Hematopoietic multipotent progenitor cell treated with erythropoietin and hydrocortisone succinate and interleukin-3 and kit ligand, for 8 days (in vitro differentiated cells): ENCODE data around the gene MROH2A.

Source experiments
- DNase-seq: peaks from one replicate; pipeline ENCODE4 v3.0.0-alpha.2; 2015

MROH2A gene

DNA sequence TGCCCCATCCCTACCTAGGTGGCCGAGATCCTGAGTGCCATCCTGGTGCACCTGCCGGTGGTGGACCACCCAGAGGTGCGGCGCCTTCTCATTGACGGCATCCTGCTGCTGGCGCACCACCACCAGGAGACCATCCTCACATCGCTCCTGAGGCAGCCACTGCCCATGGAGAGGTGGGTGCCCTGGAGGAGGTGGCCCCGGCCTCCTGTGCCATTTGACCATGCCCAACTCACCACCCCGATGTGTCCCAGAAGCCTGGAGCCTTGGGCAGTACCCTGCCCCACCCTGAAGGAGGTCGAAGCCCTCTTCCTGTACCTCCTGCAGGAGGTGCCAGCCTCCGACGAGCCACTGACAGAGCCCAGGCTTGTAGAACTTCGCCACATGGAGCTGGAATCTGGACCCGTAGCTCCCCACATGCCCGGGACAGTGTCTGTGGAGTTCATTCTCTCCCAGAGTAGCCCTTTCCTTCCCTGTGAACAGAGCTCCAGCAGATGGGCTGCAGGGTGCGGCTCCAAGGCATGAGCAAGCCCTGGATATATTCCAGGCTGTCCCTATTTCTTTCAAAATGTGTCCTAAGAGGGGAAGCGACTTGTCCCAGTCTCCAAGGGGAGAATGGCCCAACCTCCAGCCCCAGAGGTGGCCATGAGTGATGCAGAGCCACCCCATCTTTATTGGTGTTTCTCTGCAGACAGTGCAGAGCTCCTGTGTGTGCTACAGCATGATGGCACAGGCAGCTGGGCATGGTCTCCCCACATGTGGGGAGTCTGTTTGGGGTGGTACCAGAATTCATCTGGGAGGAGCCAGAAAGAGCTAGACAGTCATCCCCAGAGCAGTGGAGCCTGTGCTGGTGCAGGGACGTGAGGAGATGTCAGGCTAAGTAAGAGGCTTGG lies 42.0 kb downstream of the MROH2A start:
- no peak for DNase-seq

DNA sequence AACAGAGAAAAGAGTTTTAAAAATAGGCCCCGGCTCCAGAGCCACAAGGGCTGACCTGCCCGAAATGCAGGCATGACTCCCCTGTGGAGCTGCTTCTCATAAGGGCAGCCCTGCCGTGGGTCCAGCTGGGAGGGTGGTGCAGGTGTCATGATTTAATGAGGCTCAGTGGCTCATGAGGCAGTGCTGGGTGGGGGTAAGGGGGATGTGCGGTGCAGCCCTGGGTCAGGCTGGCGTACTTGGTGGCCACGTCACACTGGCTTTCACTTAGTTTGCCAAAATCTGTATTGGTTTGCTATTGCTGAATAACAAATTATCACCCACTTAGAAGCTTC lies 42.6 kb downstream of the MROH2A start:
- no peak for DNase-seq

DNA sequence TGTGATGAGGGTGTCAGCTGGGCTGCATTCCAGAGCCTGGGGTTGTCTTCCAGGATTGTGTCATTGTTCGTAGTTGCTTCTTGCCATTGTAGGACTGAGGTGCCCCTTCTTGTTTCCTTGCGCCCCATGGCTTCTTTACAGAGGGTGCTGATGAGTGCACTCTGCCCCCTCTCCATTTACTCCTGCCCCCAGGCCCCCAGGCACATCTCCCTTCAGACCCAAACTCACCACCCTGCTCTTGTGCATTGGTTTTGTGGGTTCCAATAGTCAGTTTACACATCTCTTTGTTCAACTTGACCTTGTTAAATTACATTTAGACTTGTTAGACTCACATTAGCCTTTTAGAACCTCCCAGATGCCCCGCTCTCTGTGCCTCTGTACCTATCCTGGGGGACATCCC lies 43.1 kb downstream of the MROH2A start:
- DNase-seq = no peak

DNA sequence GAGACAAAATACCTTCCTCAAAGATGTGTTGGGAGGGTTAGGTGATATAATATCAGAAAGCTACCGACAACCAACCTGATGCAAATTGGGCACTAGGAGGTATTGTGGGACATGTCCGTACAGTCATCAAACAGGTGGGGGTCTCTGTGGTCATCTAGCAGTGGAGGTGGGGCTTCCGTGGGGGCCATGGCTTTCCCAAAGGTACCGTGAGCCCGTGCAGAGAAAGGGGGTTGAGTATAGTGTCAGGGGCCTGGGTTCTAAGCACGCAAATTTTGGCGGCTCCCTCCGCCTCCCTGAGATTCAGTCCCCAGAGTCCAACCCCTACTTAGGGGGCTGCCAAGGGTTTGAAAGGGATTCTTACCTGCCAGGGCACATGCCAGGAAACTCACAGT lies 43.6 kb downstream of the MROH2A start:
- DNase-seq = no peak

DNA sequence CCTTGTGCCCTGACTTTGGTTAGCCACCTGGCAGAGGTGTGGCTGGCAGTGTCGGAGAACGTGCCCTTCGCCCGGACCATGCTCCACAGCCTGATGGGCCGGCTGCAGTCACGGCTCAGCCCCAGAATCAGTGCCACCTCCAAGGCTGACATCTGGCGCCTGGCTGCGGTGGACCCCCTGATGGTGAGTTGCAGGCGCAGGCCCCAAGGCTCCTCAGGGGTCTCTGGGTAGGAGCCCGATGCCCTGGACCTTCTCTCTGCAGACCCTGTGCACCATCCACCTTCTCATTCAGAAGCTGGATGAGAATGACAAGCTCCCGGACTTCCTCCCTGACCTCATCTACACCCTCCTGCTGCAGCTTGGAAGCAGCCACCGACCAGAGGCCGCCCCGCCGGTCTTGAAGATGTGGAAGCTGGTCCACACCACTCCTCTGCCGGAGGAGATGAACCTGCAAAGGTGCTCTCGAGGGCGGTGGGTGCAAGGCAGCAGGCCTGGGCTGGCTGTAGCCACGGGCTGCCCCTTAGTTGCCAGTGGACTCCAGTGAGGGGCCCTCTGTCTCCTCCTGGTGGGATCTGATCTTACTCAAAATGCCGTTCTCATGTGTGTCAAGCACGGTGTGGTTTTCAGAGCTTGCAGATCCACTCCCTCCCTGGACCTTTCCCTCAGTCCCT lies 44.1 kb downstream of the MROH2A start:
- DNase-seq = no peak

DNA sequence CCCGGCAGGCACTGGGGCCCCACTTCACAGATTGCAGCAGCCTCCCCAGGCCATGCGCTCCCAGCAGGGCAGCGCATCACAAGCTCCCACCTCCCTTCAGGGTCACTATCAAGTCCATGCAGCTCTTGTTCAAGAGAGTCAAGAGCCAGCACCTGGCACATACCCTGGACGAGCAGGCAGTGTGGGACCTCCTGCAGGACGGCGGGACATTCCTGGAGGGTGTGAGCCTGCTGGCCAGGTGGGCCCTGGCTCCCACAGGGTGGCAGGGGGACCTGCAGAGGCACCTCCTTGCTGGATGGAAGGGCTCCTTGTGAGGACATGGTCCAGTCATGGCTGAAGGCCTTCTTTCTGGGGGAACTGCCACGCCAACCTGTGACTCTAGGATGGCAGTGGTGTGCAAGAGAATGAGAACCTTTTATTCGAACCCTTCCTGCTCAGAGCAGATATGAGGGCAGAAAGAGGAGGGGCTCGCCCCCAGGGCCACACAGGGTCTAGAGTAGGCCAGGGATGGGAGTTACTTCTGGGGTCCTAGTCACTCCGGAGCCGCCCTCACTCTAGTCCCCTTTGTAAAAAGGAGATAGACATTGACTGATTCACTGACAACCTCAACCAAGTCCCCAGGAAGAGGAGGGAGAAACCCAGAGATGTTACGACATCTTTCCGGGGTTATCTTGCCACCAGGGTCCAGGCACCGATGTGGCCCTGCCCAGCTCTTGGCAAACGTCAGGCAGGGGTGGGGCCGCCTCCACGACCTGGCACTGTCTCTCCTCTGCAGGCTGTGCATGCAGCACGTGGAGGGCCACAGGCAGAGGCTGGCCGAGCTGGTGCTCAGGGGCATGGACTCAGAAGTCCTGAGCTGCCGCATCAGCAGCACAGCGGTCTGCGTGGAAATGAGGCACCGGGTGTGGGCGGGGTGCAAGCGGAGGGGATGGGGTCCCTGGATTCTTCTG lies 44.9 kb downstream of the MROH2A start:
- peak; percentile 82 for DNase-seq

DNA sequence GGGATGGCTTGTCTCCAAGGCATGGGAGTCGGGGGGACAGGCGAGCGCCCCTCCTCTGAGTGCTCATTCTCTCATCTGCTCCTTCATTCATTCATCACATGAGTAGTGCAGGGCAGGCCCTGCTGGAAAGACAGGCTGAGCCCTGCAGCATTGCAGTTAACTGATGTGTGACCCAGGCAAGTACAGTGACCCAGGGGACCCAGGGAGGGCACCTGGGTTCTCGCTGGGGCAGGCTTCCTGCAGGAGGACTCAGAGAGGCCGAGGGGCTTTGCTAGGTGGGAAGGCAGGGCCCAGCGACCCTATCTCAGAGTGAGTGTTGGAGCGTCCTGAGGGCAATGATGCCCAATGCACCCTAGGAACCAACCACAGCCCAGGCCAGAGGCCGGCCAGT lies 45.6 kb downstream of the MROH2A start:
- no peak for DNase-seq

DNA sequence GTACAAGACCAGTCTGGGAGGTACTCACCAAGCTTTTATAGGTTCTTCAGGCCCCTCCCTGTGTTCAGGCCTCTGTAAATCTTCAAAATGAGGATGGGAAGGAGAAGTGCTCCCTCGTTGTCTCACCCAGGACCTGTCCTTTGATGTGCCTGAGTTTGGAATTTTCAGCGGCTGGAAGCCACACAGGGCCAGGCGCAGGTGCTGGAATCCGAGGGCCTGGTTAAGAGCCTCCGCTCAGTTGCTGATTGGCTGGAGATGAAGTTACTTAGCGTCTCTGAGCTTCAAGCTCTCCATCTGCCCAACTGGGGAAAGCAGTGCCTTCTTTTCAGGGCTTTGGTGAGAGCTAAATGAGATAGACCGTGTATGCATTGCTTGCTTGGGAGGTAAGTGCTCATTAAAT lies 46.2 kb downstream of the MROH2A start:
- DNase-seq = no peak

DNA sequence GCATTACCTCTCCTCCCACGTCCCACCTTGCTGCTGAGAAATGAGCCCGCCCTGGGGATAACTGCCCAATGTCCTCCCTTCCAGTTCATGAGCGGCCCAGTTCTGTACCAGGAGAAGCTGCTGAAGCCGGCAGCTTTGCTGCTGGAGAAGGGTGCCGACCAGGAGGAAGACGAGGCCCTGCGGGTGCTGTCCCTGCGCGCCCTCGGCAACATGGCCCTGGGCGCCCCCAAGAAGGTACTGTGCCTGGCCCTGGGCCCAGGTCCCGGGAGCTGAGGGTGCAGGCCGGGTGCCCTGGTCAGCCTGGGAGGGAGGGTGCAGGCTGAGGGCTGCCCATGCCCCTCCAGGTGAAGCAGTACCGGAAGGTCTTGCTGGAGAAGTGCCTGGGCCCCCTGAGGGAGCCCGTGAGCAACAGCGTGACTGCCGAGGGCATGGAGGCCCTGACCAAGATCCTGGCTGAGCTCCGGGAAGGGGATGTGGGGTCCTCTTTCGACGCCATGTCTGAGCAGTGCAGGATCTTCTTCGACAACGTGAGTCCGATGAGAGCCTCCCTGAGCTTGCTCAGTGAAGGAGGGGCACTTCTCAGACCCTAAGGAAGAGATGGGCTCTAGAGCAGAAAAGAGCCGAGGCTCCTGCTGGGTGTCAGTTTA lies 50.5 kb downstream of the MROH2A start:
- DNase-seq = no peak

DNA sequence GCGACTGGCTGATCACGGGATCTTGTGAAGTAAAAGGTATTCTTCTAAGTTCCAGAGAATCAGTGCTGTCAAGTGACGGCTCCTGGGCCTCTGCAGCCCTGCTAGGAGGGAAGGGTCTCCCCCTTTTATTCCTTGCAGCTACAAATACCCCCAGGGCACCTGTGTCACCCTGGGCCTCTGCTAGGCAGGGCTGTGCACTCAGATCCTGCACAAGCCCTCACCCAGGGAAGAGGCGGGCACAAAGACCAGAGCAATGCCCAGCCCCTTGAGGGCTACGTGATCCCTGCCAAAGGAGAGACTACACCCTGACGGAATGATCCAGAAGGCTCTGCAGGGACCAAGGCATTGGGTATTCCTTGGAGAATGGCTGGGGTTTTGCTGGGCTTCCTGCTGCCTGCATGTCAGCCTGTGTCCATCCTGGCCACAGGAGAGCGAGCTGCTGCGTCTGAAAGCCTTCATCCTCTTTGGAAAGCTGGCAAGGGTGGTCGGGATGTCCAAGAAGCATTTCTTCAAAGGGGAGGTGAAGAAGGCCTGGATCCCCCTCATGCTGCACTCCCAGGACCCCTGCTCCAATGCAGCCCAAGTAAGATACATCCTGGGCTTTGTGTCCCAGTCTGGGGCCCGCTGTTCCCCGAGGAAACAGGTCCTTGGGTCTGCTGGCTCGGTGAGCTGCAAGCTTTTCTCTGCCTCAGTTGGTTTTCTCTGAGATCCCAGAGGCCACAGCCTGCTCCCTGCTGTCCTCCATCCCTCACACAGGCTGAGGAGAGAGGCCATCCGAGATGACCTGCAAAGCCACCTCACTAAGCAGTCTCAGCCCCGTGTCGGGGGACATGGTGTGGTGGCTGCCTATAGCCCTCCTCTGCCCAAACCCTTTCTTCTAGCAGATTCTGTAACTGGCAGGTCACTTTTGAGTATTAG lies 51.3 kb downstream of the MROH2A start:
- no peak for DNase-seq

DNA sequence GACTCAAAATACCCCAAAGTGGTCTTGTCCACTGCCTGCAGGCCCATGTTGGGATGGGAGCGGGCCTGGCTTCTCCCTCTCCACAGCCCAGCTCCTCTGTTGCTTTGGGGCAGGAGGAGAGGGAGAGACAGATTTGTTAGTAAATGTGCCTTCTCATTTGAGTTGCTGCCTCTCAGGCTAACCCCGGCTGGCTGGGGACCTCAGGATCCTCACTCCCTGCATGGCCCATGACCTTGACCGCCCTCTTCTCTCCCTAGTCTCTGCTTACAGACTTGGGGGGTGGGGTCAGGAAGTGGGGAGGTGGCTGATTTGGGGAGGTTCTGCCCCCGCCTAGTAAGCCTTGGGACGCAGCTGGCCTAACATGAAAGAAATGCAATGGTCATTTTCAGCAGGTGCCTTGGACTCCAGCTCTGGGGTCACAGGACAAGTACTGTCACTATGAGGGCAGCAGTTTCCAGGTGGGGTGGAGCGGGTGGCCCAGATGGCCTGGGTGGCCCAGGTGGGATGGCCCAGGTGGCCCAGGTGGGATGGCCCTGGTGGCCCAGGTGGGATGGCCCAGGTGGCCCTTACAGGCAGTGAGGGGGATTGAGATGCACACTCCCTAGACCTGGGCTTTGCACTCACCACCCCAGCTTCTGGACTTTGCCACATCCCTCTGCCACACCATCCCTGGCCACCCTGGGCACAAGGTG lies 52.1 kb downstream of the MROH2A start:
- DNase-seq = no peak

DNA sequence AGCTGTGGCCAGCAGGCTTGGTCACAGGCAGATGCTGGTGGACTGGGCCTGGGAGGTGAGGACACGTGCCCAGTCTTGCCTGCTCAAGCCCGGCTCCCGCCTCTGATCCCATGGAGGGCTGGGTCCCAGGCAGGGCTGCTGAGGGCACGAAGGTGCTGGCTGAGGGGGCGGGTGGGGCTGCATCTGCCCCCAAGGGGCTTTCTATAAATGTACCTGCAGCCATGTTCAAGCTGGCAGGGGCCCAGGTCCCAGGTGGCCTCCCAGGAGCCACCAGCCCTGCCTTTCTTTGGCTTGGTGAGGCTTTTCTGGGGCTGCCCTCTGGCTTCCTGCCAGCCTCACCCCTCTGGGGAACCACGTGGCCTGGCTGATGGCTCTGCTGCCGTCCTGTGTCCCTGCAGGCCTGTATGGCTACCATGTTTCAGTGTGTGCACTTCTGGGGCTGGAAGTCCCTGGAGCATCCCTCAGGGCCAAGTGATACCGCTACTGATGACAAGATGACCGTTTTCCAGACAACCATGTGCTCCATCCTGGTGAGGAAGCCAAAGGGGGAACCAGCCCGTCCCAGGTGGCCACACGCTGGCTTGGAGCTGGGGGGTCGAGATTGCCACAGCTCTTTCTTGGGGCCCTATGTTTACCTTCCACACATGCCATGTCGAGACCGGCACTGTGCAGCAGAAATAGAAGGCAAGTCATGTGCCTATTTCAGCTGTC lies 53.0 kb downstream of the MROH2A start:
- DNase-seq = no peak

DNA sequence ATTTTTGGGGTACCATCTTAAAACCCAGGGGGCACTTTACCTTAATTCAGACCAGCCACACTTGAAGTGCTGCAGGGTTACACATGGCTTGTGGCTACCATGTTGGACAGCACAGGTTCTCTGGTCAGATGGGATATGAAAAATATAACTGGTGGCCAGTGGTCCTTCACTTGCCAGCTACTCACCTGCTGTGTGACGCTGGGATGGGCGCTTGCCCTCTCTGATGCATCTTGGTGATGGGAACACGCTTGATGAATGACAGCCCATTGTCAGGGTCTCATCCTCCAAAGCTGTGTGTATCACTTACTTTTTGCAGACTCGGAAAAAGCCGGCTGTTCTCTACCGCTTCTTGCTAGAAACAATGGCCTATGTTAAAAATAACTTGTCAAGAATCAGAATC lies 53.7 kb downstream of the MROH2A start:
- DNase-seq = no peak

DNA sequence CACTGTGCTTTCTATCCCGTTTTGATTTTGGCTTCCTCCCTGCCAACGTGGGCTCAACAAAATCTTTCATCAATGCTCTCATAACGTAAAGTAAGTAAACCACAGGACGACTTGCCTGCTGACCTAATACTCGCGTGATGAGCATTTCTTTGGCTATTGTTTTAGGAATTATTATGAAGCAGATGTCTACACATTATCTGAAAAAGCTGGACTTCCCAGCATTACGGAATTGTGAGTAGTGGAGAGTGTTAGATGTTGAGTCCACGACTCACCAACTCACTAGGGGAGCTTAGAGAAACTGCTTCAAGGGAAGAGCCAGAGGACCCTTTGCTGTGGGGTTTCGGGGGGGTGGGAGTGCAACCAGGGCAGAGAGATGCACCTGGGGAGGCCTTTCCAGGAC lies 54.3 kb downstream of the MROH2A start:
- DNase-seq = no peak

DNA sequence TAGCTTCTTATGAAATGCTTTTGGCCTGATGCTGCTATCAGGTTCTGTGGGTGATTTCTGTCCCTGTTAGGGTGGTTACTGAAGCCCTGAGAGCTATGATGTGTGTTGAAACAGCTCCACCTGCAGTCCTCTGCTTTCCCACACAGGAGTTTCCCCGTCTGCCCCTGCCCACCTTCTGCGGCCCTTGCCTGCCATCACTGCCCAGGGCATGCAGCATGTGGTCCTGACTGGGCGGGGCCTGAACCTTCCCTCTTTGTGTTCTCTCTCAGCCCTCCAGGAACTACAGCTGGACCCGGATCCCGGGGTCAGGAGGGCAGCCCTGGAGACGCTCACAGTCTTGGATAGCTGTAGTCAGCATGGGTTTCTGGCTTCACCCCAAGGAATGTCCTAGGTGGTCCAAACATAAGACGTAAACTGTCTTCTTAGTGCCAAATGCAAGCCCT lies 54.8 kb downstream of the MROH2A start:
- peak; percentile 49 for DNase-seq

DNA sequence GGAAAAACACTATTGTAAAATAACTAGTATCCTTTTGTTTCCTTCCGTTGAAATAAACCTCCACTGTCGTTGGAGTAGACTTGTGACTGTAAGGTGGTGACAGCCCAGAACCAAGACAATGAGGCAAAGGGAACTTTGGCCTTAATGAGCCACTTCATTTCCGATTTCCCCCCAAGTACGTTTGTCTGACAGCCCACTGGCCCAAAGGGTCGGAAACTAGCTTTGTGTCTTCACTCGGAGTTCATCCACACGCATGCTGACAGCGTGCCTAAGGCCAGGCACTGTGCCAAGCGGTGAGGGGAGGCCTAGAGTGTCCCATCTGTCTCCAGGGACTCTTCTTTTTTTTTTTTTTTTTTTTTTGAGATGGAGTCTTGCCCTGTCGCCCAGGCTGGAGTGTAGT lies 55.2 kb downstream of the MROH2A start:
- no peak for DNase-seq

DNA sequence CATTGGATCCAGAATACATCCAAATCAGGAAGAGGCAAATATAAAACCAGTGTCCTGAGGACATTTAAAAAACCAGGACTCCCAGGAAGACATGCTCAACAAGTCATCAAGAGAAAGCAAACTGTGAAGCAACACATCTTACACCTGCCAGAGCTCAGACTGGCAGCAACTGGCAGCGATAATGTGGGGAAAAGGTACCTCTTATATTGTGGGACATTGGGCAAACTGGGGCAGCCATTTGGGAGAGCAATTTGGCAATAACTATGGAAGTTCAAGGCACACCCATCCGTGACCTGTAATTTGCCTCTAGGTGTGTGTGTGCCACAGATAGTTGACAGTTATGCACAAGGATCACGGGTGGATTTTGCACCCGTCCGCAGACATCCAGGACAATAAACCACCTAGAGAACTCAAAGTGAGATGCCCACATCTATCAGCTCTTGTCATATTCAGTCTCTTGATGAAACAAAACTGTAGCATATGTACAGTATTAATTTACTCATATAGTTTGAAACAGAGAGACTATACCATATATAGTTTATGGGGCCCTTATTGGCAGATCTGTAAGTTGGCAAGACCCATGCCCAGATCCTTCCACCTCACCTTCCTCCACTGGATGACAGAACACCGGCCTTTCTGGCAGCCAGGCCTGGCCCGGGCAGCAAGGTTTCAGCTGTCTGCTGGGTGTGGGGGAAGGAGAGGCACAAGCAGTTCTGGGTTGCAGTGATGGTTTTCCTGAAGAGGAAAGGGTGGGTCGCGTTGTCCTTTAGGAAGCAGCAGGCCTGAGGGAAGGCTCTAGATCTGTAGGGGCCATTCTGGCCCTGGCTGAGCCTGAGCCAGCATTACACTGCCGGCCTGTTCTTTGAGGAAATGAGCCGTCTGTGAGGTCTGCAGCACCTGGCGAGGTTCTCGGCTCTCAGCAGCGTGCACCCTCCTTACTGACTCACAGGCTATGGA lies 57.4 kb downstream of the MROH2A start:
- no peak for DNase-seq

DNA sequence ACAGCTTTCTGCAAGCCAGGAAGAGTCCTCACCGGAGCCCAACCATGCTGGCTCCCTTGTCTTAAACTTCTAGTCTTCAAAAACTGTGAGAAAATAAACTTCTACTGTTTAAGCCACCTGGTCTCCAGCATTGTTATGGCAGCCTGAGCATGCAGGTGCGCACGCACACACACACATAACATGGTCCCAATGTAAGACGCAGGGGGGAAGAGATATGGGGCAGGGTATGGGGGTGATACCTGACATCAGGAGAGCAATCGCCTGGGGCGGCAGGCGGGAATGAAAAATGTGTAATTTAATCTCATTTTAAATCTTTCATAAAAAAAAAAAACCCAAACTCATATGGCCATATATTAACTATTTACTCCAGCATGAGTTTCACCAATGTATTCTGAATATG lies 58.2 kb downstream of the MROH2A start:
- no peak for DNase-seq

DNA sequence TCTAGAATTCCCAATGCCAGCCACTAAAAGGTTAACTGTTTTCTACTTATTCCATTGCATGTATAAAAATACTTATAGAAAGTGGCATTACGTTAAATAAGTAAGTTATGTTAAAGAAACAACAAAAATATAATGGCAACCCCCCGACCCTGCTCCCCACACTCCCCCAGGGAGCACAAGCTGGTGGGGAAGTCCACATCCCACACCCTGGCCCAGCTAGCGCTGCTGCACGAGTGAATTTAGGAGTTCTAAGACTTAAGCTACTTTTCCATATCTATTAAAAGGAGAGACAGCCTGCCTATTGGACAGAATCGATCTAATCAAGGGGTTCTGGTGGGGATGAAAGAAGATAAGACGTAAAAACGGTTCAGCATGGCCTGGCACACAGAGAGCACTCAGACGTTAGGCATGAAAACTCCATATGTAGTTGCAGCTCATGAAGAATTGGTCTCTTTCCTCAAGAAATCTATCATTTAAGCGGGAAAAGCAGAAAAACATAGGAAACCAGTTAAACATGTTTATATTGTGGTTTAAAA lies 59.6 kb downstream of the MROH2A start:
- no peak for DNase-seq
